GM21360 (cell line): ENCODE results near the gene PLCG1.

Experiments used
- ATAC-seq: cut with Tn5 transposase; IDR thresholded peaks from one replicate; pipeline ENCODE4 v1.9.1; 2021; ENCODE audit warnings: mild to moderate bottlenecking, moderate library complexity; ENCODE audit not compliant: unreplicated experiment

PLCG1 gene

DNA sequence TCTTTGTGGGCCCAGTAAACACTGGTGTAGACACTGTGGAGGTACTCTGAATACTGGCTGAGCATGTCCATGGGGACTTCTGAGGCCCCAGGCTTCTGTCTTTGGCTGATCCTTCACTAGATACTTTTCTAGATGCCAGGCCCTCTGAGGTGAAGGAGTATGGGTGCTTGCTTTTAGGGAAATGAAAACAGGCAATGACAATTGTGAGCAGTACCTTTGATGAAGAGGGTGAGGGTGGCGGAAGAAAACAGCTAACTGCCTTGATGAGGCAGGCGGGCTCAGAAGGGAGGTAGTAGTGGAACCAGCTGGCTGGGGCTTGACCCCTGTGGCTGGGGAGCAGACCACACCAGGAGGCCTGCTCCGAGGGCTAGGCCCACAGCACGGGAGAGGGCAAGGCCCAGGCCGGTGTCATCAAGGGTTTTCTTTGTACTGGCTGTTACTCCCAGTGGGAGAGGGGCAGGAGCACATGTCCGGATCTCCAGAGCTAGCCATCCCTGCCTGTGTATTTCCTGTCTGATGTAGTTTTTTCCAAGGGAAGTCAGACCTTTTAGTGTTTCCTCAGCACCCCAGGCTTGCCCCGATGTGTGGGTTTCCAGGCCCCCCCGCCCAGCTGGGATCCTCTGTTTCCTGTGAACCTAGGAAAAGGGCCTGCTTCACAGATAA is 3.9 kb downstream of the PLCG1 start:
- no peak for ATAC-seq

- no peak for ATAC-seq
Measured at GRCh38 chr20:41142245-41142644, 4.9 kb downstream of the PLCG1 start.

DNA sequence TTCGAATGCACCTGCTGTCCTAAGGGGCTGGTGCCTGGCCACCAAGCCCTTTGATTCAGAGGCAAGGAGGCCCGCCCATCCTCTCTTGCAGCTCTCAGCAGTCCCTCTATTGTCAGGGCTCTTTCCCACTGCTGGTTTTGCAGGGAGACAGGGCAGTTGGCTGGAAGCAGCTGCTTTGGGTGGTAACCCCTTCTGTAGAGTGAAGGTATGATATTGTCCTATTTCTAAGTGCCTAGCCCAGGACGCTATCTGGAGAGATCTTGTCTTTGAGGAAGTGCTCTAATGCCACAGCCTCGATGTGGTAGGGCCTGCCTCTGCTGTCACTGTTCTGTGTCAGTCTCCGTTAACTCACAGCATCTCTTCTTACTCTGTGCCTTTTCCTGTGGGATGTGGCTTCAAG is 5.6 kb downstream of the PLCG1 start:
- ATAC-seq, result no peak

DNA sequence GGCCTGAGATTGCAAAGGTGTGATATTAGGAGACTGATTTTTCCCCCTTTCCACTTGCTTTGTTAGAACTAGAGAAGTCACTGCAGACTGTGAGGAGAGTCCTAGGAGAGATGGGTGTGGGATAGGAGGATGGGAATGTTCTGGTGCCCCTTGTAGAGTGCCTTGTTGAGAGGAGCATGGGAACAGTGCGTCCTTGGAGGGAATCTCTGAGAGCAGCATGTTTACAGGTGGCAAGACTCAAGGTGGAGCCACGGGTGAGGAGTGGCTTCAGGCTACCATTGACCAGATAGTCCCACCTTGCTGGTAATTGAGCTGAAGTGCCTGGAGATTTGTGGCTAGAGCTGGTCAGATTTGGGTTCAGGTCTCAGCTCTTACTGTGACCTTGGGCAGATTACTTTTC is 6.0 kb downstream of the PLCG1 start:
- ATAC-seq, result no peak

DNA sequence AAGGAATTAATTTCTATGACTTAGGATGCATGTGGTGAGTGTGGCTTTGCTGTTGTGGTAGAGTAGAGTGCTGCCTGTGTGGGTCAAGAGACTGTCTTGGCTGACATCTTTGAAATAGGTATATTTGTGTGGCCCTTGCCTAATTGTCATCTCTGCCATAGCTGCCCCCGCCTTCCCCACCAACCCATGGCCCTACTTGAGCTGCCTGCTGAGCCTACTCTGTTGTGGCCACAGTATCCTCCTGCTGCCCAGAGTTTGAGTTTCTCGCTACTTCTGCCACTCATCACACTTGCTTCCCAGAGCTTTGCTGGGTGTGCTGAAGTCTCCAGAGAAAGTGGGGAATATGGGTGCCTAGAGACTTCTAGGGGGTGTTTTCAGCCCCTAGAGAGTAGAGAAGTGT is 8.0 kb downstream of the PLCG1 start:
- no peak for ATAC-seq

GRCh38 chr20:41145821-41146620 is 8.7 kb downstream of the PLCG1 start:
- no peak for ATAC-seq

GRCh38 chr20:41147767-41148191 is 10.4 kb downstream of the PLCG1 start:
- ATAC-seq, result no peak

DNA sequence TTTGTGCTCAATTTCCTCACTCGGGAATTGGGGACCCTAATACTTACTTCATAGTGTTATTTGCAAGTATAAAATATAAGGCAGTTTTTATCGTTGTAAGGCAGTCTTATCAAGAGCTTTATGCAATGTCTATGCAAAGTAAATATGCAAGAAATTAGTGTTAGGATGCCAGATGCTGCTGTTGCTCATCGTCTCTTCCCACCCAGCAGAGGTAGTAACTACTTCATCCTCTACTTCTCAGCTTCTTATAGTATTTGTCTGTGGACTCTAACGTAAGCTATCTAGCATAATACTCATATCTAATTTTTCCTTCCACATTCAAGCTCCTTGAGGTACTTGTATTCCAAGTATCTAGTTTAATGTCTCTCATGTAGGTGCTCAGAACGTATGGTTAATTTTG is 11.6 kb downstream of the PLCG1 start:
- ATAC-seq, result no peak

DNA sequence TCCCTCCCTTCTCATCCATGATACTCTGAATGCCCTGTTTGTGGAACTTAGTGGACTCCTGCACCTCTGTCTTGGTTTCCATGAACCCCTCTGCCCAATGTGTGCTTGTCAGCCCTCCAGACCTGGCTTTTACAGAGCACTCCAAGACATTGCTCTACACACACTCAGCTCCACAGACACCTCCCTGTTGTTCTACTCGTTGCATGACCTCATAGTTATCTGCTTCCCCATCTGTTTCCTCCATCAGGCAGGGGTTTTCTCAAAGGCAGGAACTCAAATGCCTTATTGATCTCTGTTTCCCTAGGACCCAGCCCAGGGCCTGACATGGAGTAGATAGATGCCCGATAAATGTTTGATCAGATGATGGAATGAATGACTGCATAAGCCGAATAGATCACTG is 13.3 kb downstream of the PLCG1 start:
- no peak for ATAC-seq

- no peak for ATAC-seq
Measured at GRCh38 chr20:41151134-41151869, 14.0 kb downstream of the PLCG1 start.

DNA sequence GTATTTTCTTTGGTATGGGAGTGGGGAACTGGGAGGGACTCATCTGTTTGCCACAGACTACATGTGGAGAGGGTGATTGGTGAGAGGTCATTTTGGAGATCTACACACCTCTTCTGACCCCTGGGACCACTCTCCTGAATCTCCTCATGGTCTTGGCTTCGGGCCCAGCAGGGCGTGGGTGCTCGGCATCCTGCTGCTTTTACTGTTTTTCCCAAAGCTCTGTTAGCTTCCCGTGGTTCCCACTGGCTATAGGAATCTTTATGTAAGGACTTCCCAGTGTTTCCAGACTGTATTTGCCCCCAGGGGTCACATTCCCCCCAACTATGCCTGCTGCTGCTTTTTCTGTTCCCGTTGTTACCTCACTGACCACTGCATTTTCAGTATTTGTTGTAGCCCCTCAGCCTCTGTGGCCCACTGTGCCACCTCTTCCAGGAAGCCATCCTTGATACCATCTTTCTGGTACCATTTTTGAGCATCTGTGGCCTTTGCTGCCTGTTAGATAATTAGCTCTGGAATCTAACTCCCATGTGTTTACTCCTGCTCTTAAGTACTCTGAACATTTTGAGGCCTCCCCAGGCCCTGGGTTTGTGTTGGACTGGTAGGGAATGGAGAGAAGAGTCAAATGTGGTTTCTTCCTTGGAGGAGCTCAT is 14.9 kb downstream of the PLCG1 start:
- ATAC-seq, result no peak

- no peak for ATAC-seq
Measured at GRCh38 chr20:41154436-41155176, 17.3 kb downstream of the PLCG1 start.

GRCh38 chr20:41155261-41155660 is 17.9 kb downstream of the PLCG1 start:
- no peak for ATAC-seq

DNA sequence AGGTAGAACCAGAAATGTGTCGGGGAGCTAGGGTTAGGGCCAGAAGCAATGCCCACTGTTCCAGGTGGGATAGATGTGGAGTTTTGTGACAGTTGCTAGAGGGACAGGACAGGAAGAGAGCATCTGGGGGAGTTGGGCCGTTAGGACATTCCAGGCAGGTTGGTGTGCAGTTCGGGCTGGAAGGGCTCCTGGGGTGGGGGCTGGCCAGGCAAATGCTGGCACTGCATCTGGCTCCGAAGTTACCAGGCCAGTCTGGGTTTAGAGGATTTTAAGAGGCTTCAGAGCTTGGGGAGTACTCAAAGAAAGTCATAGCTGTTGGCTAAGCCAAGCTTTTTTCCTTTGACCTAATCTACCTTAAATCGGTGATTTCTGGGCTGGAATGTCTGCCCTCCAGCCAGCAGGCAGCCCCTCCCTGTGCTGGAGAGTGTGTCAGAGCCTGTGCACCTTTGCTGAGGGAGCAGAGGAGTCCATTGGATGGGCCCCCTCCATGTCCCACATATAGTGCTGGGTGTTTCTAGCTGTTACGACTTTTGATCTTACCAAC is 20.8 kb downstream of the PLCG1 start:
- ATAC-seq, result no peak

GRCh38 chr20:41159547-41159946 is 22.2 kb downstream of the PLCG1 start:
- ATAC-seq, result no peak

GRCh38 chr20:41160686-41161085 is 23.3 kb downstream of the PLCG1 start:
- no peak for ATAC-seq

DNA sequence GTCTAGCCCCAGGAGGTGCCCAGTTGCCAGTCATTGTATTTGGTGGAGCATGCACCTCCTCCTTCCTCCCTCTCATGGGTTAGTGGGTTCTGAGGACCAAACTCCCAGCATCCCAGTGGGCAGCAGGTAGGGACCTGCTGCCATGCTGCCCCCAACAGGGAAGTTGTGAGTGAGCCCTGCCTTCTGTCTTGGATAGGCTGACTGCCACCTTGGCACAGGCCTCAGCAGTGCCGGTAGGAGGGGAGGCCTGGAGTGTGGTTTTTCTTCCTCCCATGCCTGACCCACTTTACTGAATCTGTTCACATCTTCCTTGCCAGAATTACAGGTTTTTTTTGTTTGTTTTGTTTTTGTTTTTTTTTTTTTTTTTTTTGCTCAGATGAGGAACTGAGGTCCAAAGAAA is 24.5 kb downstream of the PLCG1 start:
- ATAC-seq, result no peak

- no peak for ATAC-seq
Measured at GRCh38 chr20:41162396-41162795, 25.1 kb downstream of the PLCG1 start.

DNA sequence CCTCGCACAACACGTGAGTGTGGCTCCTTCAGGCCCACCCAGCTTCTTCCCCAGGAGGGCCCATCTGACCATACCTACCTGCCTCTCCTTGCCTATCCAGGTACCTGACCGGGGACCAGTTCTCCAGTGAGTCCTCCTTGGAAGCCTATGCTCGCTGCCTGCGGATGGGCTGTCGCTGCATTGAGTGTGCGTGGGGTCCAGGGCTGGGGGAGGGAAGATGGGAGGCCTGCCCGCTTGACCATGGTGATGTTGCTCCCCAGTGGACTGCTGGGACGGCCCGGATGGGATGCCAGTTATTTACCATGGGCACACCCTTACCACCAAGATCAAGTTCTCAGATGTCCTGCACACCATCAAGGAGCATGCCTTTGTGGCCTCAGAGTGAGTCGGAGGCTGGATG is 26.5 kb downstream of the PLCG1 start:
- no peak for ATAC-seq
